Measurements from ENCODE around the gene UGDH.
"Not testable (repeated sequence)": the region's sequence is repeated elsewhere in the genome, so short reads cannot be mapped to it uniquely, and the experiment has no call there.

DNA sequence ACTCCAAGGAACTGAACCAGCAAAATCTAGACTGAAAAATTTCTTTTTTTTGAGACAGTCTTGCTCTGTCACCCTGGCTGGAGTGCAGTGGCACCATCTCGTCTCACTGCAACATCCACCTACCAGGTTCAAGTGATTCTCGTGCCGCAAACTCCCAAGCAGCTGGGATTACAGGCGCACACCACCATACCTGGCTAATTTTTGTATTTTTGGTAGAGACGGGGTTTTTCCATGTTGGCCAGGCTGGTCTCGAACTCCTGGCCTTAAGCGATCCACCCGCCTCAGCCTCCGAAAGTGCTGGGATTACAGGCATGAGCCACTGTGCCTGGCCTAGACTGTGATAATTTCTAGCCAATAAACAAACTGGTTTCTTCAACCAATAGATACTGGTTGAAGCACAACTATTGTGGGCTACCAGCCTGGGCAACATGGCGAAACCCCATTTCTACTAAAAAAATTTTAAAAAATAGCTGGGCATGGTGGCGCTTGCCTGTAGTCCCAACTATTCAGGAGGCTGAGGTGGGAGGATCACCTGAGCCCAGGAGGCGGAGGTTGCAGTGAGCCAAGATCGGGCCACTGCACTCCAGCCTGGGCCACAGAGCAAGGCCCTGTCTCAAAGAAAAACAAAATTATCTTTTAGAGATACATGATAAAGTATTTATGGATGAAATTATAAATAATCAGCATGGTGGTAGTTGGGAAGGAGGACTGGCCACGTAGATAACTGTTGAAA lies 11.4 kb downstream of the UGDH start:
- TF ChIP-seq CTCF (IDR thresholded peaks at IDR 0.05; ENCODE audit: low read depth, low read length, missing input control); GABPA (IDR thresholded peaks at IDR 0.05 in 1 of 2, conservative IDR thresholded peaks at IDR 0.05 in 1 of 2); YY1 (IDR thresholded peaks at IDR 0.05); JUND (IDR thresholded peaks at IDR 0.05); RAD21 (IDR thresholded peaks at IDR 0.05); NR2F2 (IDR thresholded peaks at IDR 0.05); TAF1 (conservative IDR thresholded peaks at IDR 0.05): not testable (repeated sequence)
- TF ChIP-seq, protein P1, sequence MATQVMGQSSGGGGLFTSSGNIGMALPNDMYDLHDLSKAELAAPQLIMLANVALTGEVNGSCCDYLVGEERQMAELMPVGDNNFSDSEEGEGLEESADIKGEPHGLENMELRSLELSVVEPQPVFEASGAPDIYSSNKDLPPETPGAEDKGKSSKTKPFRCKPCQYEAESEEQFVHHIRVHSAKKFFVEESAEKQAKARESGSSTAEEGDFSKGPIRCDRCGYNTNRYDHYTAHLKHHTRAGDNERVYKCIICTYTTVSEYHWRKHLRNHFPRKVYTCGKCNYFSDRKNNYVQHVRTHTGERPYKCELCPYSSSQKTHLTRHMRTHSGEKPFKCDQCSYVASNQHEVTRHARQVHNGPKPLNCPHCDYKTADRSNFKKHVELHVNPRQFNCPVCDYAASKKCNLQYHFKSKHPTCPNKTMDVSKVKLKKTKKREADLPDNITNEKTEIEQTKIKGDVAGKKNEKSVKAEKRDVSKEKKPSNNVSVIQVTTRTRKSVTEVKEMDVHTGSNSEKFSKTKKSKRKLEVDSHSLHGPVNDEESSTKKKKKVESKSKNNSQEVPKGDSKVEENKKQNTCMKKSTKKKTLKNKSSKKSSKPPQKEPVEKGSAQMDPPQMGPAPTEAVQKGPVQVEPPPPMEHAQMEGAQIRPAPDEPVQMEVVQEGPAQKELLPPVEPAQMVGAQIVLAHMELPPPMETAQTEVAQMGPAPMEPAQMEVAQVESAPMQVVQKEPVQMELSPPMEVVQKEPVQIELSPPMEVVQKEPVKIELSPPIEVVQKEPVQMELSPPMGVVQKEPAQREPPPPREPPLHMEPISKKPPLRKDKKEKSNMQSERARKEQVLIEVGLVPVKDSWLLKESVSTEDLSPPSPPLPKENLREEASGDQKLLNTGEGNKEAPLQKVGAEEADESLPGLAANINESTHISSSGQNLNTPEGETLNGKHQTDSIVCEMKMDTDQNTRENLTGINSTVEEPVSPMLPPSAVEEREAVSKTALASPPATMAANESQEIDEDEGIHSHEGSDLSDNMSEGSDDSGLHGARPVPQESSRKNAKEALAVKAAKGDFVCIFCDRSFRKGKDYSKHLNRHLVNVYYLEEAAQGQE (IDR thresholded peaks at IDR 0.05), result not testable (repeated sequence)

Data from liver (tissue), 3 donors.